Epithelial cell of esophagus (primary cell): ENCODE data around the gene EZH2.

Experiments used
- DNase-seq: peaks from one replicate; pipeline ENCODE4 v3.0.0; 2010; ENCODE audit warnings: low read depth
- H3K4me3 ChIP-seq: 2 replicates; pipeline ENCODE4 v1.5.1; 2011; ENCODE audit warnings: mild to moderate bottlenecking, low read length, control low read depth
- CTCF ChIP-seq: IDR thresholded peaks from 2 replicates; pipeline ENCODE4 v1.5.1; 2011; ENCODE audit warnings: low read depth, mild to moderate bottlenecking, low read length, control low read depth, inconsistent platforms; ENCODE audit not compliant: insufficient read depth; ENCODE audit errors: missing control alignments

EZH2 gene

GRCh38 chr7:148884299-148885022, 370 bp upstream of the EZH2 start:
- no peak for TF ChIP-seq CTCF
- DNase-seq: peak; percentile 94
- H3K4me3 ChIP-seq: peak overlapping the region; percentile 78

GRCh38 chr7:148883266-148884048, 634 bp downstream of the EZH2 start:
- H3K4me3 ChIP-seq: peak overlapping the region; percentile 78
- no peak for TF ChIP-seq CTCF
- DNase-seq: no peak

- H3K4me3 ChIP-seq: peak overlapping the region; percentile 78
- peak; percentile 33 for DNase-seq
- TF ChIP-seq CTCF: no peak
Observed at GRCh38 chr7:148882841-148883265, 1.2 kb downstream of the EZH2 start.

GRCh38 chr7:148882192-148882591, 1.9 kb downstream of the EZH2 start:
- TF ChIP-seq CTCF: no peak
- peak overlapping the region; percentile 78 for H3K4me3 ChIP-seq
- no peak for DNase-seq

- no peak for TF ChIP-seq CTCF
- no peak for DNase-seq
- no peak overlapping the region for H3K4me3 ChIP-seq
Observed at GRCh38 chr7:148878317-148878716, 5.8 kb downstream of the EZH2 start.

- TF ChIP-seq CTCF: no peak
- DNase-seq: no peak
- H3K4me3 ChIP-seq: no peak overlapping the region
Observed at GRCh38 chr7:148877517-148877916, 6.6 kb downstream of the EZH2 start.

- DNase-seq: no peak
- H3K4me3 ChIP-seq: no peak overlapping the region
- no peak for TF ChIP-seq CTCF
Observed at GRCh38 chr7:148872188-148872587, 11.9 kb downstream of the EZH2 start.
